Esophagus squamous epithelium (tissue), 4 donors: ENCODE measurements around the gene BPIFA1.

Experiments used
- CTCF ChIP-seq, 6 experiments: fragments of 450-650 bp in 4 of 6; fragments of 200-600 bp in 2 of 6; sonication (generic) in 2 of 6; IDR thresholded peaks; one replicate each; pipeline ENCODE4 v1.5.1; 2016 to 2019; ENCODE audit warnings: antibody characterized with exemption in 6 of 6, mild to moderate bottlenecking in 4 of 6, moderate library complexity in 4 of 6
- POLR2A ChIP-seq, 4 donors: fragments of 450-650 bp; IDR thresholded peaks; one replicate each; pipeline ENCODE4 v1.6.1; 2017; ENCODE audit warnings: antibody characterized with exemption in 4 of 4, mild to moderate bottlenecking in 4 of 4, moderate library complexity in 3 of 4

GRCh38 chr20:33267701-33268100 is 31.9 kb downstream of the BPIFA1 start:
- TF ChIP-seq CTCF (IDR thresholded peaks at IDR 0.05), result no peak
- no peak for TF ChIP-seq POLR2A (IDR thresholded peaks at IDR 0.05)
